HG02763 (cell line): ENCODE measurements around the gene ADGB.
"Not testable (repeated sequence)": the region's sequence is repeated elsewhere in the genome, so short reads cannot be mapped to it uniquely, and the experiment has no call there.

Source experiments
- ATAC-seq: cut with Tn5 transposase; IDR thresholded peaks from one replicate; pipeline ENCODE4 v1.9.1; 2021; ENCODE audit warnings: mild to moderate bottlenecking, moderate library complexity; ENCODE audit not compliant: unreplicated experiment

ADGB gene

GRCh38 chr6:146598772-146599405 lies at the start of gene ADGB:
Gene ADGB (plus strand): TSS chr6:146598972. CDS start chr6:146599041, 69 bp downstream.
- ATAC-seq, result no peak

- ATAC-seq, result no peak
Measured at GRCh38 chr6:146550911-146551310, 47.9 kb upstream of the ADGB start.

- ATAC-seq, result no peak
Measured at GRCh38 chr6:146551545-146551944, 47.2 kb upstream of the ADGB start.

DNA sequence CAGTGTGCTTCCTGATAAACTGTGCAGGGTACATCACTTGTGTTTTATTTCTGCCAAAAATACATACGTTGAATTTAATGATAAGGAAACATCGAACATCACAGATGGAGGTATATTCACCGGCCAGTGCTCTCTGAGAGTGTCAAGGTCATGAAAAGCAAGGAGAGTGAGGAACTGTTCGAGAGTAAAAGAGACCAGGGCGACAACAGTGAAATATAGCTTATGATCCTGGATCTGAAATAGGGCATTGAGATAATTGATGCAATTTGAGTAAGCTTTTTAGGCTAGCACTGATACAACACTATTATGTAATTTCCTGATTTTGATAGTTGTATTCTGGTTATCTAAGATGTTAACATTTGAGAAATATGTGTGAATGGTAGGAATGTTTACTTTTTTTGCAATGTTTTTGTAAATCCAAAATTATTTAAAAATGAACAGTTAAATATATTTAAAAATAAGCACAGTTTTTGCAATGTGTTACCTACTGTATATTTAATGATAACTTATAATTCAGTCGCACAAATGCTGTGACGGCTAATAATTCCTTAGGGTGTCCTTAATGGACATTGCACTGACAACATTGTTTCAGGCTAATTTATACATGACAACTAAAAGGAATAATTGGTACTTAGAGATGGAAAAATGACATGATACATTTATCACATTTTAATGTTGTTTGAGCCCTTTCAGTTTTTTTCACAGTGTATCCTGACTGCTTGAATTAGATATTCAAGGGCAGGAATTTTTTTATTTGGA lies 45.2 kb upstream of the ADGB start:
- no peak for ATAC-seq

DNA sequence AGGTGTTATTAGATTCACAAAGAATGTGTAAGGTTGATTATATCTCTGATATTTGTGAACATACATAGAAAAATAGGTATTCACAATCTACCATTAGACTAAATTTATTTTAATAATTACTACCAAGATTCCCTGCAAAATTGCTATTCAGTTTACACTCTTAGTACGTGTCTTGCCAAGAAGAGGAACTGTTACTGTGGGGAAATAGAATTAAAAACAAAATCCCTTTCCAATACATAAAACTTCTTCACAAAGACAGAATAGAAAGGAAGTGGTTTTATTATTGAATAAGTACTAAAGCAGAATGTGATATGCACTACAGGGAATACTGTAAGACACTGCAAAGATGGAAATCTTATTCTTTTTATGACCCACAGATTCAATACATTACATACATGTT lies 38.2 kb upstream of the ADGB start:
- ATAC-seq, result no peak

- not testable (repeated sequence) for ATAC-seq
Measured at GRCh38 chr6:146566661-146567060, 32.1 kb upstream of the ADGB start.

- not testable (repeated sequence) for ATAC-seq
Measured at GRCh38 chr6:146568619-146569018, 30.2 kb upstream of the ADGB start.

DNA sequence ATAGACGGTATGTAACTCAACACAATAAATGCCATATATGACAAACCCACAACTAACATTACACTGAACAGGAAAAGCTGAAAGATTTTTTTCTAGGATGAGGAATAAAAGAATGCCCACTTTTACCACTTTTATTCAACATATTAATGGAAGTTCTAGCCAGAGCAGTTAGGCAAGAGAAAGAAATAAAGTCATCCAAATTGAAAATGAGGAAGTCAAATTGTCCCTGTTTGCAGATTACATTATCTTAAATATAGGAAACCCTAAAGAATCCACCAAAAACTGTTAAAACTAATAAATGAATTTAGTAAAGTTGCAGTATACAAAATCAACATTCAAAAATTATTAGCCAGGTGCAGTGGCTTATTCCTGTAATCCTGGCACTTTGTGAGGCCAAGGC lies 24.6 kb upstream of the ADGB start:
- ATAC-seq, result no peak

DNA sequence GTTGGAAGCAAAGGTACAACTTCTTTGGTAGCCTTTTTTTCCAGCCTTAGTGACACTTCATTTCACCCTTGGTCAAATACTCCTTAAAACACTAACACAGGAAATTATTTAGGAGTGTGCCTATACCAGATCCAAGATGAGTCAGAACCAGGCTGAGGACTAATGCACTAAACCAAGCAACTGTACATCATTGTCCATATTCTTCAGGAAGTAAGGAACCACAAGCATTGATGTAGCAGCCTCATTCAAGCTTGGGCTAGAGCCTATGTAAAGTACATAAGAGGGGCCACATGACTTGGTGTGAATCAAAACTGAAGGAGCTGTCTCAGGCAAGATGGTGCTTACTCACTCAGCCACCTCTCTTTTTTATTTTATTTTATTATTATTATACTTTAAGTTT lies 20.7 kb upstream of the ADGB start:
- no peak for ATAC-seq

DNA sequence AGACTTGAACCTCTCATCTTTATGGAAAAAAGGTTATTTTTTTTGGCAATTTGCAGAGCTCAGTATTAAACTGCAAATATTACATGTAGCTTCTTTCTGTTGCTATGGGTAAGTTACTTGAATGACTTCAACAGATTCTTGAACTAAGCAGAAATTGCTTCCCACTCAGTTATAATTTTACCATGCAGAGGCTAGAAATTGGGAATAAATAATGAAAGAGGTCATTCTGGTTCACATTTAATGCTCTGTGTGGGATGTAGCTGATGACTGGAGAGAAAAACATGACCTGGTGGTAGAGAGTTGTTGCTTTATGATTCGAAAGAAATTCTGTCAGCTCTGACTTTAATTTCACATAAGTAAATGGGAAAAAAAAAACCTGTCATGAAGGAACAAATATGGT lies 16.8 kb upstream of the ADGB start:
- no peak for ATAC-seq

- no peak for ATAC-seq
Measured at GRCh38 chr6:146582857-146583256, 15.9 kb upstream of the ADGB start.

DNA sequence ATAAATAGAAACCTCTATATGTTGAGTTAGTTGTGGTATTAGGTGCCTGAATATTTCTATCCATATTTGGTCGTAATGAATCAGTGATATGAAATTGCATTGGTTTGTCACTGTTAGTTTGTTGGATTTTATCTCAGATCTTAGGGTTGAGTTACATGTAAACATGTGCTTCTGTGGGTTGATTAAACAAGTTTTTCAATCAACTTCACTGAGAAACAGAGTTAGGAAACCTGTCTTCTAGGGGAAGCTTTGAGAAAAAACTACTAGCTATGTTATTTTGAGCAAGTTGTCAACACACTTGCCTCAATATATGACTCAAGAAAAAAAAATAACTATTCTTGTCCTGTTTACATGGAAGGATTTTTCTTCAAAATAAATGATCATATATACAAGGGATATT lies 14.8 kb upstream of the ADGB start:
- ATAC-seq, result no peak

- ATAC-seq, result no peak
Measured at GRCh38 chr6:146587459-146587858, 11.3 kb upstream of the ADGB start.

- no peak for ATAC-seq
Measured at GRCh38 chr6:146590492-146590891, 8.3 kb upstream of the ADGB start.

- no peak for ATAC-seq
Measured at GRCh38 chr6:146592451-146592850, 6.3 kb upstream of the ADGB start.

DNA sequence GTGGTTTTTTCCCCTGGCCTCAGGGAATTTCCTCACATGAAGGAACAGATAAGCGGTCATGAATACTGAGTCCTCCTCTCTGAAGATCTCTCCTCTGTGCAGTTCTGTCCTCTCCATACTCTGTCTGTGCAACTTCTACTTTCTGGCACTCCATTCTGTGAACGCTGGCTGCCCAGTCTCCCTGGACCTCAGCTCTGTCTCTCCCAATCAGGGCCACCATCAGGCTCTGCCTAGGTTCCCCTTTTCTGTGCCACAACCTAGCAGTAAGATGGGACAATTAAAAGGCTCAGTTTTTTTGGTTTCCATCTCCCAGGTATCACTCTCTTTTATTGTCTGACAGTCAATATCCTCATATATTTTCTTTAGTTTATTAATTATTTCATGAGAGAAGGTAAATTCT lies 4.8 kb upstream of the ADGB start:
- ATAC-seq, result no peak

DNA sequence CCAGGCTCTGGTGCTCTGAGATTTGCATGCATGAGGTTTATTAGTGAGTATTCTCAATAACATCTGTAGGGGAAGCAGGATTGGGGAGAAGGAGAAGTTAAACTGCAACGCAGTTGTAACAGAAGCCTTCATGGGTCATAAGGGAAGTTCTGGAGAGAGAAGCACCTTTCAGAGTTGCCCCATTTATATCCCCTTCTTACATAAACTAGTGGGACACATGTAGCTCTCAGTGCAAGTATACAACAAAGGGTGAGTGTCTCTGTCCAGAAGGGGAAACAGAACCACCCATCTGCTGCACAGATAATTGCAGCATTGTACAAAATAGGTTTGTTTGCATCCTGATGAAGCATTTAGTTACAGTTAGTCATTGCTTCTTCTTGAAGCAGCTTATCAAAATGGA lies 4.3 kb upstream of the ADGB start:
- no peak for ATAC-seq

DNA sequence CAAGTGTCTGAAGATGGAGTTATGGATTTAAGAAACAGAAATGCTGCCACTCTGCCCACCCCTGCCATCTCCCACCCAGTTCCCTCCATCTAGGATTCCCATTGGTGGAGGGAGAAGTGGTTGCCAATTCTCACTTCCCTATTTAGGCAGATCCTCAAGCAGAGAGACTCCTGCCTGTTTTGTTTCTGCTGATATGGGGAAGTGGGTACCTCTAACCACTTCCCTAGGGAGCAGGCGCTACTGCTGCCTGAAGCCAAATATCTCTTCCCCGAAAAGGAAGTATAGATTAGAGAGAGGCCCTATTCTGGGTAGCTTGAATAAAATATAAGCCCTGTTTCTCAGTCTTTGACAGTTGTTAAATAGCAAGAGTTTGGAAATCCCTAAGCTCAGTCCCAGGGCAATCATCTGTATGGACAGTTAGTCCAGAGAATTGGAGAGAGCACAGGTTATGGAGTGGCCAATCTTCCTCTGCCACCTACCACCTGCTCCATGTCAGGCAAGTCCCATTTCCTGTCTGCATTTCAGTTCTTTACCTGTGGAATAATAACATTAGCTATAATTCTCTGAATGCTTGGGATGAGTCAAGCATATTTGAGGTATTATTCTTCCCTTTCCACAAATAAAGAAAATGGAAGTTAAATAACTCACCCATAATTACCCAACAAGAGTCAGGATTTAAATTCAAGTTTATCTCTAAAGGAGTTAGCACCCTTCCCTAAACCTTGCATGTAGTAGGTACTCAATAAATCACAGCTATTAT lies 2.6 kb upstream of the ADGB start:
- ATAC-seq, result no peak

DNA sequence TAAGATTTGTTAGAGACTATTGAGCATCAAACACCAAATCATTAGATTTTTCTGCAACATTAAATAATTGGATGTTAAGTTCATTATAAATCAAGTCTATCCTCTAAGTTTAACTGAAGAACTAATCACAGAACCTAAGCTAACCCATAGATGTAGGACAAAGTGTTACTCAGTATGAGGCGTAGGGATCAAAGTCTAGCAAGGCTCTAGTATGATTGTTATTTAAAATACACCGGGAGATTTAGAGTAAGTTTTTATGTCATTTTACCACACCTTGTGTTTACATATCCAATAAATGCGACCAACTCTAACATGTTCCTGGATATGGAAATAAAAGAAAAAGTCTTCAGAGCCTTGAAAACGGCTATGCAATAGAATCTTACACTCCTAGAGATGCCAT lies 2.6 kb downstream of the ADGB start:
- no peak for ATAC-seq

DNA sequence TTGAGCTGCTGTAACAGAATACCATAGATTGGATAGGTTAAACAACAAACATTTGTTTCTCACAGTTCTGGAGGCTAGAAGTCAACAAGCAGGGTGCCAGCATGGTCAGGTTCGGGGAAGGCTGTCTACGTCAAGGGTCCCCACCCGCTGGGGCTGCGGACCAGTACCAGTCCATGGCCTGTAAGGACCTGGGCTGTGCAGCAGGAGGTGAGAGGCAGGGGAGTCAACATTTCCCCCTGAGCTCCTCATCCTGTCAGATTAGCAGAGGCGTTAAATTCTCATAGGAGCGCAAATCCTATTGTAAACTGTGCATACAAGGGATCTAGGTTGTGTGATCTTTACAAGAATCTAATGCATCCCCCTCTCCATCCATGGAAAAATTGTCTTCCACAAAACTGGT lies 3.8 kb downstream of the ADGB start:
- ATAC-seq, result no peak

- no peak for ATAC-seq
Measured at GRCh38 chr6:146613947-146614346, 15.2 kb downstream of the ADGB start.

DNA sequence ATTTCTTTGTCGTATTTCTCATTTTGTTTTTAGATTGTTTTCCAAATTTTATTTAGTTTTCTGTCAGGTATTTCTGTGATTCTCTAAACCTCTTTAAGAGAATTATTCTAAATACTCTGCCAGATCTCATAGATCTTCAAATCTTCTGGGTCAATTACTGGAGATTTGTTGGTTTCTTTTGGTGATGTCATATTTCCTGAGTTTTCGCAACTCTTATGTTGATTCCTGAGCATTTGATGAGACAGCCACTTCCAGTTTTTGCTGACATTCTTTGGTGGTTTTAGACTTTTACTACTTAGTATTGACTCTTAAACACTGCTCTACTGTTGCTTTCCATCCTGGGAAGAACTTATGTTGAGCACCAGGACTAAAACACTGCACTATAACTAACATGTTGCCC lies 21.9 kb downstream of the ADGB start:
- no peak for ATAC-seq
